ENCODE results near the gene SERGEF.

SERGEF gene

DNA sequence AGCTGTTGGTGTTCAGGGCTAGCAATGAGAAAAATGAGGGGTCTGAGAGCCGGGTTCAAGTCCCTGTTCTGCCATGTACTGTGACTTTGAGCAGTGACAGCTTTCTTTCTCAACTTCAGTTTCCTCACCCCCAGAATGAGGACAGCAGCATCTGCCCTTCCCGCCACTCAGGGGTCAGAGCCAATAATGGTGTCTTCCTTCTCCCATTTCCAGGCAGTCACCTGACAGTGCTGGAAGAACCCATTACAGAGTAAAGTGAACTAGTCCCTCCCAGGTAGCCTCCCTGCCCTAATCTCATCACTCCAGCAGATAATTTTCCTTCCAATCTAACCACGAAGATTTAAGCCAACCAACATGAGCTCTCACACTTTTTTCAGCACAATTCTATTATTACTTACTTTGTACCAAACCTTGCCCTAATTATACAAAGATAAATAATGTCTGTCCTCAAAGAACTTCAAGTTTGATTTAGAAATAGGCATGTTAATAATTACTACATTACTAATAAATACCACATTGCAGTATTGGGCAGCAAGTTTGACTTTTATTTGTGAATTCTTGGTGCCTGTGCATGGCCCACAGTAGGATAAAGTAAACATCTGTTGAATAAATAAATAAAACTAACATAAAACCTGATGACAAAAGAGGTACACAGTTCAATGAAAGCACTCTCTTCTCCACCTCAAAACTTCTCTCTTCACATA lies 61.0 kb downstream of the SERGEF start:
- no peak for DNase-seq (ENCODE audit: low spot score)

DNA sequence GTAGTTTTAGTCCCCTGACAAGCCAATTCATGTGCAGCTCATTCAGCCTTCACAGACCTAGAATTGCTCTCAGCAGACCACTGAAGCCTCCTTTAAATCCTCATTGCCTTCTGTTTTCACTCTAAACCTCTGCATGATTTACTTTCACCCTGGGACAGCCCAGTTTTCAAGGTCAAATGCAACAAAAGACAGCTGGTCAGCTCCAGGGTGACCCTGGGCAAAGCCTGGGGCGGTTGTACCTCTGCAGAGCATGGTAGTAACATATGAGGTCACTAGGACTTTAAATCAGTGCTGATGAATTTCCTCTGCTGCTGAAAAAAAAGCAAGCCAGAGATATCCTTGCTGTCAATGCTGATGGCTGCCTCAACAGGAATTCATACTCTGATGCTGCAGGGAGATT lies 62.2 kb downstream of the SERGEF start:
- no peak for DNase-seq (ENCODE audit: low spot score)

DNA sequence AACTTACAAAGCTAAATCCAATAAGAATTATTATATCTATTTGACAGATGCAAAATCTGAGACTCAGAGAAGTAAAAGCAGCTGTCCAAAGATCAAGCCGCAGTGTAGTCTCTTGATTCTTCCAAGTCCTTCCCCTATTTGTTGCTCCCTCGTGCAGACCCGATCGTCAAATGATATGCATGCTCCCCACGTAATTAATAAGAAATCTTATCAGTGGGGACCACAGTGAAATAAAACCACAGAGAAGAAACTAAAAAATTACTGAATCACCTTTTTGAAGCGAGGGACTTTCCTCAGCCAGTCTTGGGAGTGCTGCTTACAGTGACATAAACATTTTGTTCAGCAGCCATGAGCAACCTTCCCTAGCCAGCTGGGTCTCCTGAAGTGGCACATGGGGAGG lies 64.6 kb downstream of the SERGEF start:
- no peak for DNase-seq (ENCODE audit: low spot score)

DNA sequence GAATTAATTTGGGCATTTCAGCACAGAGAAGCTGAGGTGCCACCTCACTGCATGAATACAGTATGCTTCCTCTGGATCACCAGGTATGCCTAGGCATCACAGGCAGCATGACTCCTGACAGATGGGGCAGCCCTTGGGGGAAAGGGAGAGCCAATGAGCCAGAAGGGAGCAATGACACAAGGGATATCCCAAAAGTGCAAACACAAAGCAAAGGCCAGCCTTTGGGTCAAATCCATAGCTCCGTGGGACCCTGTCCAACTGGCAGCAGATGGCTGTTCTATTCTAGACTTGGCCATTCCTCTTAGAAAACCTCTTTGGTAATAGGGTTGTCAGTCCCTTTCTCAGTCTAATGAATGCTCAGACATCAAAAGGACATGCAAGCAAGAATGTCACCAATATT lies 73.3 kb downstream of the SERGEF start:
- no peak for DNase-seq (ENCODE audit: low spot score)

DNA sequence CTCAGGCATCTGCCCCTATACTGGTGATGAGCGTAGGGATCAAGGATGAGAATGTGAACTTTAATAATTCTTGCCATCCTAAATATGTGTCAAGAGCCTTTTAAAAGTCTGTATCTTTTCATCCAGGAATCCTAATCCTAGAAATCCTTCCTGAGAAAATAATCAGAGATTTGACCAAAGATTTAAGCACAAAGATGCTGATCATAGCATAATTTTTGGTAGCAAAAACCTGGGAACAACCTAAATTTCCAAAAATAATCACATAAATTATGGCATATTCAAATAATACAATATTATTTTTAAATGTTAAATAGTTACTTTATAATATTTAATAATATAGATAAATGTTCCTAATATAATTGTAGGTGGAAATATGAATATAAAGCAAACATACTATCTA lies 76.1 kb downstream of the SERGEF start:
- no peak for DNase-seq (ENCODE audit: low spot score)

DNA sequence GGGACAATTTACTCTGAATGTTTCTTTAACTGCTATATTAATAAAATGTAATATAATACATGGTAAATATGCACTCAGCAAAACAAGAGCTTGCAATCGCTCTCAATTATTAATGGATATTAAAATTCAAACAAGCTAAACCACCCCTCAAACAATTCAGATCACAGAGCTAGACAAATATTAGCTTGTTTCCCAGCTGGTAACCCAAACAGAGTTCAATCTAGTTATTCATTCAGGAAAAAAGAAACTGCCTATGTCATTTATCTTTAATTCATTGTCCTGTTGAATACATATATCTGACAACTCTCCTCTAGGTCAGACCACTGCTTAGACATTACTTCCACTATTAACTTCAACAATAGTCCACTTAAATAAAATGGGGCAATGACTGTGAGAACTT lies 78.7 kb downstream of the SERGEF start:
- no peak for DNase-seq (ENCODE audit: low spot score)

DNA sequence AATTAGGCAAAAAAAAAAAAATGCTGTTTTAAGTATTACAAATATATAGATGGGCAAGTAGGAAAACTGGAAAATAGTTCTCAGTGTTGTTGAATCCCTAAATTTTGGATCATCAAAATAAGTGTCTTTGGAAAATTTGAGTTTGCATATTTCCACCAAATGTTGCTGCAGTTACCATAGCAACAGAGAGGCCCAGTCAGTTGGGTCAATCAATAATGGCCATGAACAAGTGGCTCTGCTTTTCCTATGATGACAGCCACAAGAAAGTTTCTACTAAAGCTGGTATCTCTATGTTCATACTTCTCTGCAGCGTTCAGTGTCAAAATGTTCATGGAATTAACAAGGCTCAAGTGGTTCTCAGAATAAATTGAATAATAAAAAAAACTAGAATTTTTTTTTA lies 79.1 kb downstream of the SERGEF start:
- no peak for DNase-seq (ENCODE audit: low spot score)

DNA sequence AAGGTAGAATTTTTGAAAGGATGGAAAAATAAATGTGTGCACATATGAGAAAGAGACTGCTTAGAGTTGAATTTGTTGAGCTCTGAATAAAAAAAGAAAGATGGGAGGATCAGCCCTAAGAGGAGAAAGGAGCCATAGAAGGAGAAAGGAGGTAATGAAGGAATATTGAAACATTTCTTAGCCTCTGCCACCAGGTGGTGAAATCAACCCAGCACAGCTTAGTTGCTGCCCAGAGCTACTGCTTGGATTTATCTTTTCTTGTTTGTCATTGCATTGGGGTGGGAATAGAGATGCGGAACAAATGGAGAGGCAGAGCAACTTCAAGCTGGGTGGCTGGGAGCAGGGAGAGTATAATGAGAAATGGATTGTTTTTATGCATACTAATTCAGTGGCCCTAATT lies 80.4 kb downstream of the SERGEF start:
- no peak for DNase-seq (ENCODE audit: low spot score)

DNA sequence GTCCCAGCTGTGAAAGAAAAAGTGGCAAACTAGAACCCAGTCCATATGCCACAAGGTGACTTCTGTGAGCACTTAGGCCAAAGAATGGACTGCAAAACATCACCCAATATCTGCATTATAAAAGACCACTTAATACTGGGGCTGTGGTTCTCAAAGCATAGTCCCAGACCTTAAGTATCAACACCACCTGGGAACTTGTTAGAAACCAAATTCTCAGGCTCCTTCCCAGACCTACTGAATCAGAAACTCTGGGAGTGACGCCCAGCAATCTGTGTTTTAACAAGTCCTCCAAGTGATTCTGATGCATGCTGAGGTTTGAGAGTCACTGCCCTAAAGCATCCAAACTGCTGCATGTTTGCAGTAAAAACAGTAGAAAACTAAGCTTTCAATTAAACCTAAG lies 81.3 kb downstream of the SERGEF start:
- no peak for DNase-seq (ENCODE audit: low spot score)

DNA sequence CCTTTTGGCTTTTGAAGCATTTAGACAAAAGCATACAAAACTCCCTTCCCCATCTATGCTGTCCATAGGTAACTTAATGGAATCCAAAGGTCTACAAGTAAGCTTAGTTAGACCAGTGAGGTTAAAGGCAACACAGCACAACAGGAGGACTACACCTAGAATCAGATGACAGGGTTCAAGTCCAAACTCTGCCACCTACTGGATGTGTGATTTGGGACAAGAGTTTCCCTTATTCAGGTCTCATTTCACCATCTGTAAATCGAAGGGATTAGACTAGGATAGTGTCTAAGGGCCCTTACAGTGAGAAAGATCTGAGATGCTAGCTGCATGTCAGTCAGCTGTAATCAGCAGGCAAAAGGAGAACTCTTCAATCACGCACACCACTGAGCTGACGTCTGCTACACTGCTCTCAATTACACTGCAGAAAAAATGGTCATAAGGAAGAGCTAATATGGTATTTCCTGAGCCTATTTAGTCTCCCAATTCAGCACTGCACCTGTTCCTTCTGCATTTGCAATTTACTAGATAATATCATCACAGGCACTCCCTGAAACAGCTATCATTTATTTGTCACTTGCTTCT lies 82.2 kb downstream of the SERGEF start:
- no peak for DNase-seq (ENCODE audit: low spot score)

DNA sequence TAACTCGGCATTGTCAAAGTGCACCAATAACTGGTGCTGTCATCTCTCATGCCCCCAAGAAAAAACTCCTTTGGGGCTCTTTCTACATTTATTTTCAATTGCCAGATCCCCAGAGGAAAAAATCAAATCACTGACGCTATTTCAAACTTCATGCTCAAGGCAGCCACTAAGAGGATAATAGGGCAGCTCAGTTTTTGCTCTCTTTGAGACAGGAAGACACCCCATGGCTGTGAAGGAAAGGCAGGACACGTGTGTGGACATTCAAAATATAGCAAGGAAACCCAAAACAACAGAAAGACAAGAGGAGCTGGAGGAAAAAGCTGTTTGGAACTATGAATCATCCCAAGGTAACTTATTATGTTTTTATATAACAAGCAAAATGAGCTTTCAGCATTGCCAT lies 83.7 kb downstream of the SERGEF start:
- no peak for DNase-seq (ENCODE audit: low spot score)

DNA sequence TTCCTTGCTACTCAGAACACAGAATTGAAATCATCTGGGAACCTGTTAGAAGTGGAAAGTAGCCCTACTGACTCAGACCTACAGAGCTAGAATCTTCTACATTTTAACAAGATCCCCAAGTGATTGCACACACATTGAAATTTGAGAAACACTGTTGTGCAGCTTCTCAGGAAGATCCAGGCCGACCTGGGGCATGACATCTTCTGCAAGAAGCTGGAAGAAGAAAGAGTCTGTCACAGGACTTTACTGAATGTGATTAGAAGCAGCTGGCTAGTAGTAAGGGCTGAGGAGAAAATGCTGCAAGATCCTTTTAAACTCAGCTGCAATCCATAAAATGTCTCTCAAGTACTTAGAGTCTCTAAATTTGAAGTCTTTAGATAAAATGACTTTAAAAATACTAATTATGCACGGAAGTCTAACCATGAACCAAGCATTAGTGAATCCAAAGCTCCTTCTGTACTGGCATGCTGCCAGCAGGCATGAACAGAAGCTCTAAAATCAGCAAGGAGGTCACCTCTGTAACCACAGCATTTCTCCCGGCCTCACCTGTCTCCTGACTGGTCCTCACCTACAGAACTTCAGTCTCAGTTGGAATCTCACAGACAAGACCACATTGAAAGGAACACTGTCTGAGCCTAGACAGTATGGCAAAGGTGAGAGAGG lies 85.0 kb downstream of the SERGEF start:
- no peak for DNase-seq (ENCODE audit: low spot score)

DNA sequence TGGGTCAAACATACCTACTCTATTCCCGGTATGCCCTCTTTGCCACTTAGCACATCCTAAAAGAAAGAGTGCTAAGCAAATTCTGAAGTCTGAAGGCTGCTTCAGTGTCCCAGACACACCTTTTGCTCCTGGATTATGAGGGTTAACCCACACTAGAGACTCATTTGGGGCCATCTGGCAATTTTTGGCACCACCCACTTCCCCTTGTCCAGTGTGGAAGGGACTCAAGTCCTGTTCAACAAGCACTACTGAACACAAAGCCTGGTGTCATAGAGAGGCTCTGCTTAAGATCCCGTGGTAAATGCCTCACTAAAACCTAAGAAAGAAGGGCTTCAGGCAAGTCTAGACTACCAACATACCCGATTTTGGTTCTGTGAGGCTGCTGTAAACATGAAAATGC lies 85.8 kb downstream of the SERGEF start:
- no peak for DNase-seq (ENCODE audit: low spot score)

DNA sequence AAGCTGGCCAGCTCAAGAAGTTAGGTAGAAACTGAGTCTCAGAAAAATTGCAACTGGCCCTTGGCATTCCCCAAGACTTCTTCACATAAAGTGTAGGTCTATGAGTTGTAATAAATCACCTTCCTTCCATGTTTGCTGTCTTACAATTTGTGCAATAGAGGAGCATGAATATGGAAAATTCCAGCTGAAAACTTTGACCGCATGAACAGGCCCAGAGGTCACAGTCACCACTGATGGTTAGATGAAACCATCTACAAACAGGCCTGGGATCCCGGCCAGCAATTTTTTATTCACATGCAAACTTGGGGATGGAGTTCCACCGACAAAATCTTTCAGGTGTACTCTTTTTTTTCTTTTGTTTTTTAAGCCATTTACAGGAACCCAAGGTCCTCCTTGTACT lies 88.1 kb downstream of the SERGEF start:
- no peak for DNase-seq (ENCODE audit: low spot score)

DNA sequence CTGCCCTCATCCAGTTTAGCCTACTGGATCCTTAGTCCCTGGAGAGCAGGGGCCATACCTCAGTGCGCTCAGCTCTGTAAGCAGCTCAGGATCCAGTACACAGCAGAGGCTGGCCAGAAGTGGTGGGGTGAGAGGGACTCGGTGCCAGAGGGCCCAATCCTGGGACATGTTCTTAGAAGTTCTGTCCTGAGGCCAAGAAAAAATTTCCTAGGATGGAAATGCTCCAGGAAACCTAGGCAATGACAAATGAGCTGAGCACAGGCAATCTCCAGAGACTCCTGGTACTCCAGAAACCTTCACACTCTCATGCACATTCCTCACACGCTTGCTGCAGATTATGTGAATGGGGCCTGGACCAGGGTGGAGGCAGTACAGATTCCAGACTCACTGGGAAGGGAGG lies 89.6 kb downstream of the SERGEF start:
- no peak for DNase-seq (ENCODE audit: low spot score)

DNA sequence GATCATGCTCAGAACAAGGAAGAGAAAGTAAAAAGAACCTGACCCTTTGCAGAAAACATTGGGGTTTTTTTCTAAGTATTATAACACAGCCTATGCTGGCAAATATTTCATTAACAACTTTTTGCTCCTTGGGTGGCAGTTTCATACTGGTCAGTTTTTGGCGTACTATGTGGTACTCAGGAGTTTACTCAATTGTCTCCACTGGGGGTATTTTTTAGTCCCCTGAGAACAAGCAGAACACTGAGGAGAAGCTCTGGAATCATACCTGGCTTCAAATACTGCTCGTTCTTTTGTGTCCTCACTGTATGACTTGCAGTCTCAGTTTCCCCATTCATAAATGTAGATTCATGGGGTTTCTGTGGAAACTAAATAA lies 90.4 kb downstream of the SERGEF start:
- DNase-seq (ENCODE audit: low spot score): no peak

DNA sequence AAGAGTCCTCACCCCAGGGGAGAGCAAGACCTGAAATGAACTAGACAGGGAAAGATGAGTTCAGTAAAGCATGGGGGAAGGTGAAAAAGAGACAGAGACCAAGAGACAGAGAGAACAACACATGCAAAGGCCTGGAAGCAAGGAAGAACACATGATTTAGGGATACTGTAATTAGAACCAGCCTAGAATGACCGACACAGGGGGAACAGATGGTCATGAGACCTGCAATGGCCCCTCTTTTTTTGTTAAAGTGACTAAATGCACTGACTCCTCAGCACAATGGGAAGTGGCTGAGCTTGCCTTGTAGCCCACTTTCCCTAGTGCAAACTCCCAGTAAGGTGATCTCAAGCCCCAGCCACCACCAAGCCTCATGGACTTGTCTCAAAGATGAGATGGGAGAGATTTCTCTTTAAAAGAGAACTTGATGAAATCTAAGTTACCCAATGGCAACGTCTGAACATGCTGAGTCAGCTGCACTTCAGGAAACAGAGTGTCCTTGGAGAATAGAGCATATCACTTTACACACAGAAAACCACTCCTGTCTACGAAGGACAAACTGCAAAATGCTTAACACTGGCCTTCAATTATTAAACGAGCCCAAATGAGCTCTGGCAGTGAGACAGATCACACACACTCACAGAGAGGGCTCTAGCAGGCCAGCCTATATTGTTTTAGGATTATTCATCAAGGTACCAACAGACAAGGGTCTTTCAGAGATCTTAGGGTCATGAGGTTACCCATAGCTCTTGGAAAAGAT lies 91.0 kb downstream of the SERGEF start:
- DNase-seq (ENCODE audit: low spot score): no peak

DNA sequence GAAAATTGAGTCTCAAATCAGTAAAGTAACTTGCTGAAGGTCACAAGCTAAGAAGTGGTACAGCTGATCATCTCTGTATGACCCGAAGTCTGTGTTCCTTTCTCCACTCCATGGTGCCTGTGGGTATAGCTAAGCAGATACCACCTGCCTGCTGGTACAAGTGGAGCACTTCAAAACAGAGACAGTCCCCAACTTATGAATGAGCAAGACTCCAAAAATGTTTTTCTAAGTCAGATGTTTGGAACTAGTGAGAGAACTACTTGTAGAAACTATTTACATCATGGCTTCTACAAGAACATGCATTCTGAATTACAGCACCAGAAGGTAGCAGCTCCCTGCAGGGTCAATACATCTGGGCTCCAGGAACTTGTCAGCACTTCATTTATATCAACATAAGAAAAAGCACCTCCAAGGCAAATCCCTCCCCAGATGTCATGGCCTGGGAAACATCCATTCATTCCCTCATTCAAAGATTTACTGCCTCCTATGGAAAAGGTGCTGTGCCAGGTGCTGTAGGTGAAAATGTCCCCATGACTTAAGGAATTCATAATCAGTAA lies 94.7 kb downstream of the SERGEF start:
- DNase-seq (ENCODE audit: low spot score): no peak

DNA sequence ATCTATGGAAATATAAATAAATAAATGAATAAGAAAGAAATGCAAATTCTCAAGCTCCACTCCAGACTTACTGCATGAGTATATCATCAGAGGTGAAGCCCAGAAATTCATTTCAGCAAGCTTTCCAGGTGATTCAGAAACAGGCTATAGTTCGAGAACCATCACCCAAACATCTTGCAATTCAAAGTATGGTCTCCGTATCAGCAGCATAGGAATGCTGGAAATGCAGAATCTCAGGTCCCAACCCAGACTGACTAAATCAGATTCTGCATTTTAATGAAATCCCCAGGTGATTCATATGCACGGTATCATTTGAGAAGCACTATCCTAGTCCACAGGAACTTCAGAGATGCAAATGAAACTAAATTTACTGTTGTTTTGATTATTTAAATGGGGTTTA lies 95.3 kb downstream of the SERGEF start:
- DNase-seq (ENCODE audit: low spot score): no peak

DNA sequence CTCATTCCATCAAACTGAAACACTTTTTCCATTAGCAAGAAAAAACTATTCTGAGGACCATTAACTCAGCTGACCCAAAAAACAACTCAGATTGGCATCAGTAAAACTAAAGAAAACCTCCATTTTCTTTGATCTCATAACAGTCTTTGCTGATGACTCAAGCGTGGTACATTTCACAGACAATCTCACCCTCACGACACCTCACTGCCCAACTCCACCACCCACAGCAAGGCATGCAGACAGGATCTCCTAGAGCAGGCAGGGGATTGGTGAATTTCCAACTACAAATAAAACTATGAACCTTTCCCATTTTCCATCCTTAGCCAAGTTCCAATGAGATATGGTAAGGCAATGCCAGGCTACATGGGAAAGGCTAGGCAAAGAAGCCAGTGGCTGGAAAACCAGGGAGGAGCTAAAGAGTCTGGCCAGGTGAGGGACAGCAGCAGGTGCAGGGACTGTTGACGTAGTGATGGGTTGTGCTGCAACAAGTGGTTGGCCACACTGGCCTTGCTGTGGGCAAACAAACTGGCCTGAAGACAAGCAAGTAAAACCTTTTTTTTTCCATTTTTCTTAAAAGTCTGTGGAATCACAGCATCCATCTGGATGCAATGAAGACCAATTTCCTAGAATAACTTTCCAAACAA lies 97.2 kb downstream of the SERGEF start:
- no peak for DNase-seq (ENCODE audit: low spot score)

DNA sequence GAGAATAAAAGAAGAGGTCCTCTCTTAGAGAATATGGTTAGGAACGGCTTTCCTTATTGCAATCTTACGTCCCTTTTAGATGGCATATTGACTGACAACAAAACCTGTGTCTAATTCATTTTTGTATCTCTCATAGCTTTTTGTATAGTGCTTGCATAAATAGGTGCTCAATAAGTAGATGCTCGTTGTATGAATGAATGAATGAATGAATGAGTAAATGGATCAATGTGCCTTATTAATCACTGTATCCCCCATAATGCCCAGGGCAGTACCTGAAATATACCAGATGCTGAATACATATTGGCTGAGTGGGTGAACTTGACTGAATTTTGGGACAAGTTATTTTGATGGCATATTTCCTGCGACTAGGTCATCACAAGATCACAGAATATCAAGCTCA lies 97.9 kb downstream of the SERGEF start:
- DNase-seq (ENCODE audit: low spot score): no peak

DNA sequence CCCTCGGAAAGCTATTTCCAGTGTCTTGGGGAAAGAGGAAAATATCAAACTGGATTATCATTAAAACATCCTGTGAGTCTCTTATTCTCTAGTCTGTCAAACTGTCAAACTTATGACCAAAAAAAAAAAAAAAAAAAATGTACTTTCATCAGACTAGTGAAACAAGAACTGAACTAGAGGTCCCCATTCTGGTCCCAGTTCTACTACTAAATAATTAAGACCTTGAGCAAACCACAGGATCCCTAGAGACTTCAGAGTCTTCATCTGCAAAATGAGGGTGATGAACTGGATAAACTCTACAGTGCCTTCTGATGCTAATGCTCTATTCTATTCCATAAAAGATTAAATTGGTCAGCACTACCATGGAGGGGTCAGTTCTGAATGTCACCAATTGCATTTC lies 105.8 kb downstream of the SERGEF start:
- no peak for DNase-seq (ENCODE audit: low spot score)
